Jurkat, Clone E6-1 (cell line): Measurements from ENCODE around the gene SNX9.
"Not testable (repeated sequence)": the region's sequence is repeated elsewhere in the genome, so short reads cannot be mapped to it uniquely, and the experiment has no call there.

ENCODE experiments used
- DNase-seq: peaks from one replicate; pipeline ENCODE4 v3.0.0-alpha.2; 2011; ENCODE audit warnings: low read depth, low spot score
- H3K4me3 ChIP-seq: 2 replicates; pipeline ENCODE4 v1.5.1; 2011; ENCODE audit warnings: mild to moderate bottlenecking, low read length, control low read depth, moderate library complexity

SNX9 gene

DNA sequence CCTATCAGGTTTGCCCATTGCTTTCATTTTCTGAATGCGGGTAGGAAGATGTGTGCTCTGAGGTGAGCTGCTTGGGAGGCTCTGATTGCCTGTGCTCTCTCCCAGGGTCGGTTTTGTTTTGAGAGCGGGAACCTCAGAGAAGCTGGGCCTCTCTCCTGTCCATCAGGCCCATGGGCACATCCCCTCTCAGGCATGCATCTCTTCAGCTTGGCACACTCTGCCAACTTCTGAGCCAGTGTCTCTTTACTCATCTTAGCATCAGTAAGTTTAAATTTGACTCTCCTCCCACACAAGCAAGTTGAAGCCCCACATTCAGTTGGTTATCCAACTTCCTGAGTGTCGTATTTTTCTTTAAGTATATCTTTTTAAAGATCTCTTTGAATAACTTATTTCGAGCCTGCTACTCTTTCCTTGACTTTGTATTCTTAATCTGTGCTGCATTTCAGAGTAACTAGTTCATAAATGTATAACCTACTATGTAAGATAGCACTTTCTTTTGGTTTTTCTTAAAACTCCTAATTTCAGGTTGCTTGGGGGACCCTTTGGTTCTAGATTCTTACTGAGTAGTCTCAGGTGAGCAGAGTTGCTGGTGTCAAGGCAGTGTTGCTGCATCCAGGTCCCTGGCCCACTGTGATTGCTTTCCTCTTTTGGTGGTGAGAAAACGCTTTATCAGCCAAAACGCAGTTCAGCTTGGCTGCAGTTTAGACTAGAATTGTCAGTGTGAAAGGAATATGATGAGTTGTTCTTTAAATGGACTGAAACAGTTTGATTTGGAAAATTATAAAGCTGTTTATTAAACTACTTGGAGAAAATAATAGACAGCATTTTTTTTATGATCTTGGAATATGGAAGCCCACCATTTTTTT lies 54.8 kb downstream of the SNX9 start:
- no peak overlapping the region for H3K4me3 ChIP-seq
- no peak for DNase-seq

- DNase-seq: no peak
- H3K4me3 ChIP-seq: no peak overlapping the region
These were observed 56.2 kb downstream of the SNX9 start for GRCh38 chr6:157879034-157879872.

- DNase-seq: no peak
- H3K4me3 ChIP-seq: no peak overlapping the region
These were observed 56.8 kb downstream of the SNX9 start for GRCh38 chr6:157879873-157880254.

GRCh38 chr6:157880534-157880933 lies 57.5 kb downstream of the SNX9 start:
- no peak overlapping the region for H3K4me3 ChIP-seq
- no peak for DNase-seq

GRCh38 chr6:157881342-157881741 lies 58.3 kb downstream of the SNX9 start:
- no peak overlapping the region for H3K4me3 ChIP-seq
- DNase-seq: no peak

GRCh38 chr6:157884756-157885155 lies 61.7 kb downstream of the SNX9 start:
- DNase-seq: no peak
- H3K4me3 ChIP-seq: no peak overlapping the region

DNA sequence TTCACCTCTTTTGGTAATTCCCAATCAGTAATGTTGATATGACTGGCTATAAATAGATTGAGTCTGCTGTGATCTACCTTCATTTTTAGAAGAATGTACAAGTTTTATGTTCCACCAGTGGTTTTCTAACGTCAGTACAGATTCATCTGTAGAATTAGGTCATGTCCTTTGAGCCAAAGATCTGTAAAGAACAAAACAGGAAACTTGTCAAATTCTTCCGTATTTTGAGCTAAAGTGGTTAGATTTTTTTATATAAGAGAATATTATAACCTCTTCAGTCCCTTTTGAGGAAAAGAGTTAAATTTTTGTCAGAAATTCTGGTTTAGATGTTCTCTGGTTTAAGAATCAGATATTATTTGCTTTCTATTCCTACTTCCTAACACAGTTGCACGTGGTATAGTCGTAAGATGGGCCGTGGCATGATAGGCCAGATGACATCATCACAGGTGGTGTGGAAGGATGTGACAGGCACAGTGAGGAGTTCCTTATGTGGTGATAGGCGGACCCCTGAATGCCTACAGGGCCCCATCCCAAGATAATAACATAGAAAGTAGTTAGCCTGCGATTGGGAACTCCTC lies 62.3 kb downstream of the SNX9 start:
- no peak overlapping the region for H3K4me3 ChIP-seq
- DNase-seq: peak; percentile 51

DNA sequence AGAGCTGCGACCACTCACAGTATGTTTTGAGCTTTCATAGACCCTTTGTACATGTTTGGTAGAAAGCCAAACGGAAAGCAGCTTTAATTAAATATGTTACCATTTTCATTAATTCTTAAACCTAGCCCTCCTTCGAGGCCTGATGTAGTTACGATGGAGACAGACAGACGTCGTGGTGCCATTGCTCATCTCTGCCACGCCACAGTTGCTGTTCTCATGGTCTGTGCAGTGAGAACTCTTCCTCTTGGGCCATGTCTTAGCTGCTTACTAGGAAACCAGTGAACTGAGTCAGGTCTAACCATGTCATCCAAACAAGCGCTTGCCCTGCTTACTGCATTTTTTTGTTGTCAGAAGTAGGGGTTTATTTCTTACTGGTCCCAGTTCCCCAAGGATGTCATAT lies 62.8 kb downstream of the SNX9 start:
- H3K4me3 ChIP-seq: no peak overlapping the region
- no peak for DNase-seq

GRCh38 chr6:157887892-157888291 lies 64.8 kb downstream of the SNX9 start:
- no peak for DNase-seq
- no peak overlapping the region for H3K4me3 ChIP-seq

GRCh38 chr6:157891544-157892362 lies 68.7 kb downstream of the SNX9 start:
- H3K4me3 ChIP-seq: no peak overlapping the region
- DNase-seq: no peak

- H3K4me3 ChIP-seq: no peak overlapping the region
- DNase-seq: no peak
These were observed 69.4 kb downstream of the SNX9 start for GRCh38 chr6:157892363-157892877.

DNA sequence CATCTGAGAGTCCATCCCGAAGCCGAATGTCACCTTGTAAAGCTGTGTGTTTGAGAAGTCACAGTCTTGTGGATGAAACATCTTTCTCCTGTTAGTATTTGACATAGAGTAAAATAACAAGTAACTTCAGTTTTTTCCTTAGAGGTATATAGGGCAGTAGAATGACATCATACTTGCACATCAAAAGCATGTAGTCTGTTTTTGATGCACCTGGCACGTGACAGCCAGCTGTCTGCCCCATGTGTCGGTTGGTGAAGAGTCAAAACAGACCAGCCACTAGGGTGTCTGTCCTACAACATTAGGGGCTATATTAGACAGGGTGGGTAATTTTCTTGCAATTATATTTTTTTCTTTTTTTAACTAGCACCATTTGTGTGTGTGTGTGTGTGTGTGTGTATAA lies 70.2 kb downstream of the SNX9 start:
- H3K4me3 ChIP-seq: no peak overlapping the region
- peak; percentile 65 for DNase-seq

GRCh38 chr6:157895585-157895984 lies 72.5 kb downstream of the SNX9 start:
- no peak overlapping the region for H3K4me3 ChIP-seq
- no peak for DNase-seq

- no peak overlapping the region for H3K4me3 ChIP-seq
- DNase-seq: no peak
These were observed 73.9 kb downstream of the SNX9 start for GRCh38 chr6:157896932-157897331.

GRCh38 chr6:157898169-157898568 lies 75.1 kb downstream of the SNX9 start:
- no peak overlapping the region for H3K4me3 ChIP-seq
- no peak for DNase-seq

DNA sequence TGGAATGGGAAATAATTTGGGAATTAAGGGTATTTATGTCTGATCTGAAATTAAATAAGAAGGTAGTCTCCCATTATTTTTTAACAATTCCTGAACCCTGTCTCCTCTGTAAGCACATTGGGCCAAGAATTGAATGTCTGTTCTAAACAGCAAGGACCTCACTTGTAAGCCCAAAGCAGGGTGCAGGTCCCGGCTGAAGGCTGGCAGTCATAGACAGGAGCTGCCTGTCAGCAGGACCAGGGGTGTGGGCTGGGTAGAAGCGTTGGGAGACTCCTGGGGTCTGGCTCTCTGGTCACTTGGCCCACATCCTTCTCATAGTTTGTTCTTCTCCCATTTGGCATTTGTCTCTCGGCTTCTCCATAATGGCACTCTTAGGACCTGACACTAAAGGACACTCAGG lies 75.6 kb downstream of the SNX9 start:
- no peak for DNase-seq
- no peak overlapping the region for H3K4me3 ChIP-seq

DNA sequence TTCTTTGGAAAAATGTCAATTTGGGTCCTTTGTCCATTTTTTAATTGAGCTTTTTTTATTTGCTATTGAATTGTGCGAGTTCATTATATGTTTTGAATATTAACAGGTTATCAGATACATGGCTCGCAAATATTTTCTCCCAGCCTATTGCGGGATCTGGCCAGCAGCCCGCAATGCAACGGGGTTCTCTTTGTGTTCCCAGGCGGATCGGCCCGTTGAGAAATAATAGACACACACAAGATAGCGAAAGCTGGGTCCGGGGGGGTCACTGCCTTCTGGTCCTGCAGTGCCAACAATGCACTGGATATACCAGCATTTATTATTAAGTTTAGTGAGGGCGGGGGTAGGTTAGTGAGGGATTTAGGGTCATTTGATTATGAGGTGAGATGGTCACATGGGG lies 77.2 kb downstream of the SNX9 start:
- not testable (repeated sequence) for DNase-seq, H3K4me3 ChIP-seq

- H3K4me3 ChIP-seq, DNase-seq: not testable (repeated sequence)
These were observed 77.7 kb downstream of the SNX9 start for GRCh38 chr6:157900751-157901150.

GRCh38 chr6:157904999-157905398 lies 82.0 kb downstream of the SNX9 start:
- H3K4me3 ChIP-seq: no peak overlapping the region
- DNase-seq: no peak
